Esophagus muscularis mucosa (tissue), 4 donors: ENCODE measurements around the gene AK8. TPM values are rescaled to one million over a fixed set of nuclear protein-coding genes. Genes with fewer than 3 reads are reported as not detected.

Experiments
- DNase-seq: peaks from one replicate; pipeline ENCODE4 v3.0.0-alpha.2; 2017; ENCODE audit errors: extremely low spot score
- H3K27ac ChIP-seq, 4 donors: fragments of 200-600 bp; sonication (generic); replicated peaks in 1 of 4; 1 replicate in 3 of 4; 2 replicates in 1 of 4; pipeline ENCODE4 v1.5.1; 2016 to 2019; ENCODE audit warnings: mild to moderate bottlenecking in 1 of 4
- H3K27me3 ChIP-seq, 4 donors: fragments of 200-600 bp; sonication (generic); one replicate each; pipeline versions ENCODE4 v1.5.1 to v1.6.0; 2016 to 2019
- H3K36me3 ChIP-seq, 4 donors: fragments of 200-600 bp; sonication (generic); one replicate each; pipeline ENCODE4 v1.5.1; 2016 to 2019
- H3K4me1 ChIP-seq, 4 donors: fragments of 200-600 bp; sonication (generic); one replicate each; pipeline ENCODE4 v1.5.1; 2016 to 2019
- H3K4me3 ChIP-seq, 4 donors: fragments of 200-600 bp; sonication (generic); 1 replicate in 2 of 4; 2 replicates in 2 of 4; pipeline ENCODE4 v1.5.1; 2016 to 2019; ENCODE audit warnings: mild to moderate bottlenecking in 4 of 4, moderate library complexity in 1 of 4
- H3K9me3 ChIP-seq, 4 donors: fragments of 200-600 bp; sonication (generic); 1 replicate in 3 of 4; 2 replicates in 1 of 4; pipeline ENCODE4 v1.5.1; 2016 to 2019
- EP300 ChIP-seq: sonication (generic); formaldehyde crosslinking; IDR thresholded peaks from one replicate; pipeline ENCODE4 v1.6.1; 2017; ENCODE audit warnings: antibody characterized with exemption
- POLR2A ChIP-seq: fragments of 450-650 bp; IDR thresholded peaks from one replicate; pipeline ENCODE4 v1.6.1; 2017; ENCODE audit warnings: antibody characterized with exemption, moderate library complexity, mild to moderate bottlenecking, low read depth
- POLR2AphosphoS5 ChIP-seq, 2 donors: sonication (generic); formaldehyde crosslinking; IDR thresholded peaks; one replicate each; pipeline ENCODE4 v1.6.1; 2017; ENCODE audit warnings: antibody characterized with exemption in 2 of 2
- WGBS: methylation state at CpG from one replicate; pipeline ENCODE4 v1.1.5; 2018; 5-methylcytosine and 5-hydroxymethylcytosine counted together
- intact Hi-C: fragments of 100-400 bp; cut with DNase I; formaldehyde crosslinking; loops from one replicate; pipeline ENCODE4 v1.15.1; 2023
- total RNA-seq, 4 donors: library from RNA; depleted of rRNA; stranded (reverse); fragments of >200 nt; gene quantifications; one replicate each; pipeline versions ENCODE4 v1.1.0 to v1.2.1, GENCODE V29; 2016
- TF ChIP-seq, protein P1 (sequence below), 3 experiments: fragments of 200-600 bp in 2 of 3; fragments of 450-650 bp in 1 of 3; sonication (generic) in 2 of 3; IDR thresholded peaks; one replicate each; pipeline ENCODE4 v1.5.1; 2017 to 2019; ENCODE audit warnings: antibody characterized with exemption in 3 of 3, mild to moderate bottlenecking in 2 of 3, moderate library complexity in 1 of 3

The AK8 gene
- total RNA-seq, 4 donors from 2014 or later = 0.39 to 1.5 (median 0.90) TPM

DNA sequence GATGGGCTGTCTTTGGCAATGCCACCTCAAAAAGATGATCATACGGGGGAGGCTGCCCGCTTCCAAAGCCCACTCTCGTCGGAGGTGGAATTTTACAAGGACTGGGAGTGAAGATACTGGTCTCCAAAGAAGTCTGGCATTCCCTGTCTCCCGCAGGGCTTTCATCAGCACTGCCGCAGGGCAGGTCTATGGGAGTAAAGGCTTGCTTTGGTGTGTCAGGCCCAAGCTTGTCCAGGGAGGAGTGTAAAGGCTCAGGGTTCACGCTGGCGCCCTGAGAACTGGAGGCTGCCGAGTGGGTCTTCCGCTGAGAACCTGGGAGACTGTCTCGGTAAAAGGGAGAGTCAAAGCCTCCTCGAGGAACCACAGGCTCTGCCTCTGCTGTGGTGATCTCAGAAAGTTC lies 27.6 kb upstream of the AK8 start:
- TF ChIP-seq EP300 (no peak), POLR2A (no peak), POLR2AphosphoS5 (IDR thresholded peaks at IDR 0.05) (no peak)
- TF ChIP-seq, protein P1, sequence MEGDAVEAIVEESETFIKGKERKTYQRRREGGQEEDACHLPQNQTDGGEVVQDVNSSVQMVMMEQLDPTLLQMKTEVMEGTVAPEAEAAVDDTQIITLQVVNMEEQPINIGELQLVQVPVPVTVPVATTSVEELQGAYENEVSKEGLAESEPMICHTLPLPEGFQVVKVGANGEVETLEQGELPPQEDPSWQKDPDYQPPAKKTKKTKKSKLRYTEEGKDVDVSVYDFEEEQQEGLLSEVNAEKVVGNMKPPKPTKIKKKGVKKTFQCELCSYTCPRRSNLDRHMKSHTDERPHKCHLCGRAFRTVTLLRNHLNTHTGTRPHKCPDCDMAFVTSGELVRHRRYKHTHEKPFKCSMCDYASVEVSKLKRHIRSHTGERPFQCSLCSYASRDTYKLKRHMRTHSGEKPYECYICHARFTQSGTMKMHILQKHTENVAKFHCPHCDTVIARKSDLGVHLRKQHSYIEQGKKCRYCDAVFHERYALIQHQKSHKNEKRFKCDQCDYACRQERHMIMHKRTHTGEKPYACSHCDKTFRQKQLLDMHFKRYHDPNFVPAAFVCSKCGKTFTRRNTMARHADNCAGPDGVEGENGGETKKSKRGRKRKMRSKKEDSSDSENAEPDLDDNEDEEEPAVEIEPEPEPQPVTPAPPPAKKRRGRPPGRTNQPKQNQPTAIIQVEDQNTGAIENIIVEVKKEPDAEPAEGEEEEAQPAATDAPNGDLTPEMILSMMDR (IDR thresholded peaks at IDR 0.05) = no peak
- Histone ChIP-seq H3K9me3 (no peaks in the 10 kb centered on the region), H3K36me3 (peaks cover 49 to 94% (median 90%) of the 10 kb centered on the region in 4 donors), H3K4me1 (no peaks in the 10 kb centered on the region), H3K4me3 (no peak overlapping the region), H3K27me3 (no peaks in the 10 kb centered on the region), H3K27ac (no peak overlapping the region)
- intact Hi-C loops = no loop called here
- WGBS = 91% methylated on average over 11 of the region's 12 CpGs
- DNase-seq = no peak

DNA sequence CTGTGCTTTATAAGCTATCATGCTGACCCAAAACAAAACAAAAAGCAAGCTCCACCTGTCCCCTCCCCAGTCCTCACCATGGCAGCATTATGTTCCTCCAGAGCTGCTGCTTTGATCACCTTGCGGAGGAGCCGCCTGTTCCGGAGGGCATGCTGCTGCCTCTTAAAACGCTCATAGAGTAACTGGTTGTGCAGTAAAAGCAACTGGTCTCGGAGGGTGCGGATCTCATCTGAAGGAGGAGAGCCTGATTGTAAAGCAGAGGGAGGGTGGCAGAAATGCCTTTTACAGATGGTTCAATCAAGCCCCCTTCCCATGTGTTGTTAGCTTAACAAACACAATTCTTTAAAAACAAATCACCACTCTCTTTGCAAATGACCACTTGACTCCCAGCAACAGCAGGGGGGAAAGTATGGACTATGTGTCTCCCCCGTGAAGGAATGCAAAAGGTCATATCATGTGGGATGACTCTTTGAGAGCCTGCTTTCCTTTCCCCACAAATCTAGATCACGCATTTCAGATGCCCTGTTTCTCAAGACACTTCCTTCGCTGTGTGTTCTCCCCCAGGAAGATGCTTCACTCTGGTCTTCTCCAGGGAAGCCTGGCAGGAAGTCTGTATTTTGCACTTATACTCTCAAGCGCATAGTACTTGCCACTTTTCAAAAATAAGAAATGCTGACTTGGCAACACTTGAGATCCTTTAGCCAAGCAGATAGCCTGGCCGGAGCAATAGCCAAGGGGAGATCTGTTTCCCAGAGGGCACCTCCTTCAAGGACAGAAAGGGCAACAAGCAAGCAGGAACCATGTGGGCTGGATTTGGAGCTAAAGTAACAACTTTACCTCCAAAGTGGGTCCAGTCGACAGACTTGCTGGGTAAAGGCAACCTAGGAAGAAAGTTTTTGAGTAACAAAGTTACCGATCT lies 25.7 kb upstream of the AK8 start:
- no peaks in the 10 kb centered on the region for H3K4me1 ChIP-seq
- peaks cover 49 to 94% (median 90%) of the 10 kb centered on the region in 4 donors for H3K36me3 ChIP-seq
- H3K9me3 ChIP-seq = no peaks in the 10 kb centered on the region
- 86% methylated on average over 13 of the region's 13 CpGs for WGBS
- intact Hi-C loops = no loop called here
- H3K4me3 ChIP-seq = no peak overlapping the region
- no peak for DNase-seq
- TF ChIP-seq EP300 (no peak), POLR2AphosphoS5 (IDR thresholded peaks at IDR 0.05) (no peak), POLR2A (no peak)
- TF ChIP-seq, protein P1 (IDR thresholded peaks at IDR 0.05) = no peak
- H3K27ac ChIP-seq = no peak overlapping the region
- no peaks in the 10 kb centered on the region for H3K27me3 ChIP-seq

DNA sequence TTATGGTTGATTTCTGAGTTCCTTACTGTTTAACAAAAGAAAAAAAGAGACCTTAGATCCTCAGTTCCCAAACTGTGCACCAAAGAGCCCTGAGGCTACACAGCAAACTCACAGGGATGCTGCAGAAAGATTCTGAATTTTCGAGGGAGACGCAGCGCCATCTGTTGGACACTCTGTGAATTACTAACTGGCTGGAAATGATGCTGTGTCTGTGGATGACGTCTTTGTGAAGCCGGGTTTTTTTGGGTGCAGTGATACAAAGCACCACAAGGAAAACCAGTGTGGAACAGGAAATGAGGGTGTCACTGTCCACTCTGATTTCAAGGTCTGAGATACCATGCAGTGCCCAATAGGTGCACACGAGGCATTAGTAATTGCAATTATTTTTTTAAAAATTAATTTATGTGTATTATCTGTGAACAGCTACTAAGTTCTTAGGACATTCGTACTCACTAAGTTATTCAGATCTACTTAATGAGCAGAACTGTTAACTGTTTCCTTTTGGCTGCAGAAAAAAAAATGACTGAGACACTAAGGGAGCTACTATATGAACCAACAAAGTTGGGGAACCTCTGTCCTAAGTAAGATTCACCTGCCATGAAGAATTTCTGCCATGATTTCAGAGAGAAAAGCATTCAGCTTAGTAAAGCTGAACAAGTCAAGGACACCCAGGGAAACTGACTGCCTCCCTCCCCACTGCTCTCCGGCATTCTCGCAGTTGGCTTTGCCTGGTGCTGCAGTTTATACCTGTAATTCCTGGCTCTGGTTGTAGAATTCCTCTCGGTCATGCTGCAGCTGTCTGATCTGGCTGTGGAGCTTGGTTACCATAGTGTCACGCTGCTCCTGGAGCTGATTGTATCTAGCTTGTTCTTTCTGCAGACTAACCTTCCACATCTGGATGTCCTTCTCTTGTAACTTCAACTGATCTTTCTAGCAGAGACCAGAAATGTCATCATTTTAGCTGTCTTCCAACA lies 24.1 kb upstream of the AK8 start:
- DNase-seq = no peak
- 46% methylated on average over 11 of the region's 11 CpGs for WGBS
- Histone ChIP-seq H3K4me1 (no peaks in the 10 kb centered on the region), H3K36me3 (peaks cover 59 to 95% (median 92%) of the 10 kb centered on the region in 4 donors), H3K4me3 (no peak overlapping the region), H3K27ac (peak overlapping the region in 1 of 4 donors; percentile 57), H3K27me3 (no peaks in the 10 kb centered on the region), H3K9me3 (no peaks in the 10 kb centered on the region)
- TF ChIP-seq POLR2A (no peak), POLR2AphosphoS5 (IDR thresholded peaks at IDR 0.05) (peak in 1 of 2 donors; percentile 22), EP300 (no peak)
- TF ChIP-seq, protein P1 (IDR thresholded peaks at IDR 0.05) = peak; percentile 85 to 95 (median 85)
- intact Hi-C loops = no loop called here

DNA sequence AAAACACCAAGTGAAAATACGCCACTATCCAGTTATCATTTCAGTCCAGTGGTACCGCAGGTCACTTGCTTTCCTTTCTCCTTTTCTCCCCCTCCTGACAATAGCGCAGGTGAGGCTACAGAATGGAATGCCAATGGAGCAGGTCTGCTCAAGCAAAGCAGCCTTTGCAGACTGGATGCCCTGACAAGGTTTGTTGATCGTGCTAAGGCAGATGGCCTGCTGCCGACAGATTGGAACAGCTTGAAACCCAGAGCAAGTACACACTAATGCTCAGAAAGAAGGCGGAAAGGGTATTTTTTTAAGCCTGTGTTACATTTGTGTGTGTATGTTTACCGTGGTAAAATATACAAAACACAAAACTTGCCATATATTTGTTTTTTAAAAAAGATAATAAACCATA lies 20.0 kb upstream of the AK8 start:
- Histone ChIP-seq H3K4me3 (no peak overlapping the region), H3K4me1 (no peaks in the 10 kb centered on the region), H3K27ac (no peak overlapping the region), H3K9me3 (no peaks in the 10 kb centered on the region), H3K36me3 (peaks cover 62 to 96% (median 85%) of the 10 kb centered on the region in 4 donors), H3K27me3 (no peaks in the 10 kb centered on the region)
- intact Hi-C loops = no loop called here
- no peak for DNase-seq
- TF ChIP-seq EP300 = no peak
- TF ChIP-seq, protein P1 (IDR thresholded peaks at IDR 0.05) = no peak
- TF ChIP-seq POLR2A = no peak
- TF ChIP-seq POLR2AphosphoS5 (IDR thresholded peaks at IDR 0.05) = no peak
- 93% methylated on average over 7 of the region's 7 CpGs for WGBS
